ENCODE data around the gene PFKFB3. TPM values are rescaled to one million over a fixed set of nuclear protein-coding genes. Genes with fewer than 3 reads are reported as not detected.

The PFKFB3 gene
- total RNA-seq, 1 experiment from 2014 or later = 43.6 TPM

DNA sequence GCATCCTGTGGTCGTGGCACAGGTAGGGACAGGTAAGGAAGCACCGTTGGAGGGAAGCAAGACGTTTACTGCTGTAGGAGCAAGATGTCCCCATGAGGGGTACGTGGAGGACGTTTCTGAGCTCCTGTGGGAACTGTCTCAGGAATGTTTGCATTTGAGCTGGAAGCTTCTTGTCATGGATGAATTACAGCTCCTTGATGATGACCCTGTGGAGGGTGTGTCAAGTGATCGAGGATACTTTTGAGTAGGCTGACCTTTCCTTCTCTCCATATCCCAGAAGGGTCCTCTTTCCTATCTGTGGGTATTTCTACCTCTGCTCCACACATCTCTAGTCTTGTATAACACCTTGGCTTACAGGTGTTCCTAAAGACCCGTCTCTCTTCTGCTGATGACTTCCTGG, 94.8 kb downstream of the PFKFB3 start:
- H3K27ac ChIP-seq (ENCODE audit: low read length) = no peak overlapping the region
- no peaks in the 10 kb centered on the region for H3K27me3 ChIP-seq (ENCODE audit: low read length)
- 0 out of 2 replicates have a peak, but pooled peaks cover 3% of the 10 kb centered on the region for H3K9me2 ChIP-seq (replicated peaks; ENCODE audit: insufficient read depth, low read length)
- no peaks in the 10 kb centered on the region for H3K36me3 ChIP-seq (ENCODE audit: insufficient read depth, low read length)
- no peak overlapping the region for H3K4me2 ChIP-seq (ENCODE audit: low read depth, low read length, poor library complexity, severe bottlenecking)
- DNase-seq = no peak
- no peak overlapping the region for H3K4me3 ChIP-seq (ENCODE audit: low read length)
- H3K4me1 ChIP-seq (ENCODE audit: low read length) = peaks cover 19% of the 10 kb centered on the region
- H2AFZ ChIP-seq (ENCODE audit: low read length) = no peak overlapping the region
- H3K9ac ChIP-seq (ENCODE audit: low read length) = no peak overlapping the region
- no peaks in the 10 kb centered on the region for H4K20me1 ChIP-seq (ENCODE audit: insufficient read depth, low read depth, low read length)
- H3K79me2 ChIP-seq (ENCODE audit: low read length) = no peaks in the 10 kb centered on the region
- no peaks in the 10 kb centered on the region for H3K9me3 ChIP-seq (ENCODE audit: low read length)

DNA sequence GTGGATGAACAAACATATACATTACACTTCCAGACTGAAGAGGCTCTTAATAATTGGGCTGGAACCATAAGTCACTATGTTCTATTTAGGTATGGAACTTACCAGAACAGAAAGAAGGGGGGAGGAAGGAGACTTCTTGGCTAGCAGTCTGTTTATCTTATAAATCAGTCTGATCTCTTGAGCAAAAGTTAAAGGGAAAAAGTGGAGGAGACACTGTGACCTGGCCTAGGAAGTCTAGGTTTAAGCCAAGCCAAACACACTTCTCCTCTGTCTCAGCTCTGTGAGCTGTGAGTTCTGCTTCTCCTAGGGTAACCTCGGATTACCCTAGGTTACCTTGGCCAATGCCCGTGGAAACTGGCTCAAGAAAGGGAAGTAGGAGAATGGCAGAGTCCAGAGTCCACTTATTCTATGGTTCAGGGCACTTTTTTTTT, 95.2 kb downstream of the PFKFB3 start:
- Histone ChIP-seq H2AFZ (ENCODE audit: low read length) (no peak overlapping the region), H3K4me3 (ENCODE audit: low read length) (no peak overlapping the region), H3K27me3 (ENCODE audit: low read length) (no peaks in the 10 kb centered on the region), H3K9me3 (ENCODE audit: low read length) (no peaks in the 10 kb centered on the region), H3K27ac (ENCODE audit: low read length) (no peak overlapping the region), H3K79me2 (ENCODE audit: low read length) (no peaks in the 10 kb centered on the region), H3K4me2 (ENCODE audit: low read depth, low read length, poor library complexity, severe bottlenecking) (no peak overlapping the region), H3K9me2 (replicated peaks; ENCODE audit: insufficient read depth, low read length) (0 out of 2 replicates have a peak, but pooled peaks cover 3% of the 10 kb centered on the region), H4K20me1 (ENCODE audit: insufficient read depth, low read depth, low read length) (no peaks in the 10 kb centered on the region), H3K9ac (ENCODE audit: low read length) (no peak overlapping the region), H3K4me1 (ENCODE audit: low read length) (peaks cover 19% of the 10 kb centered on the region), H3K36me3 (ENCODE audit: insufficient read depth, low read length) (no peaks in the 10 kb centered on the region)
- DNase-seq = no peak

DNA sequence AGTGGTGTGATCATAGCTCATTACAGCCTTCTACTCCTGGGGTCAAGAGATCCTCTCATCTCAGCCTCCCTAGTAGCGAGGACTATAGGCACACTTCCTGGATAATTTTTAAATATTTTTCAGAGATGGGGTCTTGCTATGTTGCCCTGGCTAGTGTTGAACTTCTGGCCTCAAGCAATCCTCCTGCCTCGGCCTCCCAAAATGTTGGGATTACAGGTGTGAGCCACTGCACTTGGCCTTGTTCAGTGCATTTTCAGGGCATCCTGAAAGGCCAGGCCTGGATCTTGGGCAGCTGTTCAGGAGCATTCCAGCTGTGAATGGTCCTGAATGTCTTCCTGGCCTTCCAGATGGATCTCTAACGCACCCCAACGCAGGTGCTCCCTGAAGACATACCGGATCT, 95.7 kb downstream of the PFKFB3 start:
- Histone ChIP-seq H3K4me1 (ENCODE audit: low read length) (peaks cover 19% of the 10 kb centered on the region), H3K27ac (ENCODE audit: low read length) (no peak overlapping the region), H4K20me1 (ENCODE audit: insufficient read depth, low read depth, low read length) (no peaks in the 10 kb centered on the region), H3K9me2 (replicated peaks; ENCODE audit: insufficient read depth, low read length) (0 out of 2 replicates have a peak, but pooled peaks cover 3% of the 10 kb centered on the region), H3K79me2 (ENCODE audit: low read length) (no peaks in the 10 kb centered on the region), H3K4me2 (ENCODE audit: low read depth, low read length, poor library complexity, severe bottlenecking) (no peak overlapping the region), H3K9me3 (ENCODE audit: low read length) (no peaks in the 10 kb centered on the region), H3K4me3 (ENCODE audit: low read length) (no peak overlapping the region), H3K36me3 (ENCODE audit: insufficient read depth, low read length) (no peaks in the 10 kb centered on the region), H3K9ac (ENCODE audit: low read length) (no peak overlapping the region), H3K27me3 (ENCODE audit: low read length) (no peaks in the 10 kb centered on the region), H2AFZ (ENCODE audit: low read length) (no peak overlapping the region)
- DNase-seq = no peak

DNA sequence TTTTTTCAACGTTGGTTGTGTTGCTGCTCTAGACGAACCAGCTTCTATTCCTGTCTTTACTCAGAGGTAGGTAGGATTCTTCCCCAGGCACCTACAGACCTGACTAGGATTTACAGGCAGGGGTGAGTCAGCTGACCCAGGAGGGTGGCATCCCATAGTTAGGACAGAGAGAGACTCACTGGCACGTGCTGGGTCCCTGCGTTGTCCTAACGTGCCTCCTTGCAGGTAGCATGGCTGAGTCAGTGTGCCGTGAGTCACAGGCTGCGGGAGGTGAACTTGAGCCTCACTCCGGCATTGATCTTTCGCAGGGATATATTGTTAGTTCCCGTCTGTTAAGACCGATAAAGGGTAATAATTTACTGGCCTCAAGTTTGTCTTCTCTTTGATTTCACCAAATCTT, 96.5 kb downstream of the PFKFB3 start:
- Histone ChIP-seq H4K20me1 (ENCODE audit: insufficient read depth, low read depth, low read length) (no peaks in the 10 kb centered on the region), H3K9ac (ENCODE audit: low read length) (no peak overlapping the region), H3K27ac (ENCODE audit: low read length) (no peak overlapping the region), H3K4me3 (ENCODE audit: low read length) (no peak overlapping the region), H3K9me2 (replicated peaks; ENCODE audit: insufficient read depth, low read length) (no peaks in the 10 kb centered on the region), H3K4me1 (ENCODE audit: low read length) (peaks cover 19% of the 10 kb centered on the region), H3K4me2 (ENCODE audit: low read depth, low read length, poor library complexity, severe bottlenecking) (no peak overlapping the region), H3K79me2 (ENCODE audit: low read length) (no peaks in the 10 kb centered on the region), H3K27me3 (ENCODE audit: low read length) (no peaks in the 10 kb centered on the region), H3K36me3 (ENCODE audit: insufficient read depth, low read length) (no peaks in the 10 kb centered on the region), H2AFZ (ENCODE audit: low read length) (no peak overlapping the region), H3K9me3 (ENCODE audit: low read length) (no peaks in the 10 kb centered on the region)
- DNase-seq = no peak

DNA sequence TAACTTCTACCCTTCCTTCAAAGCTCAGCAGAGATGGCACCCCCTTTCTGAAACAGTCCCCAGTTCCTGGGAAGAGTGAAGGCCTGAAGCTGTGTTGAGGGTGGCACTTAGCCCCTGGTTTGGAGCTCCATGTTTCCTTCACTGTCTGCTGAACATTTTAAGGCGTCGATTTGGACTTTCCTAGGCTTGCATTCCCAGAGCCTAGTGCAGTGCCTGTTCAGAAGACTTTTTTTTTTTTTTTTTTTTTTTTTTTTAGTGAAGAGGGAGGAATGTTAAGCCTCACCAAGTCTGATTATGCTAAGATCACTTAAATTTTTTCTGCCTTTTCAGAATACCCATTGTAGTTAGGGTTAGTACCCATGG, 97.0 kb downstream of the PFKFB3 start:
- Histone ChIP-seq H2AFZ (ENCODE audit: low read length) (no peak overlapping the region), H4K20me1 (ENCODE audit: insufficient read depth, low read depth, low read length) (no peaks in the 10 kb centered on the region), H3K9ac (ENCODE audit: low read length) (no peak overlapping the region), H3K79me2 (ENCODE audit: low read length) (no peaks in the 10 kb centered on the region), H3K27ac (ENCODE audit: low read length) (peak overlapping the region; percentile 62; the same call in 1 of the 2 replicates), H3K4me1 (ENCODE audit: low read length) (peaks cover 19% of the 10 kb centered on the region), H3K36me3 (ENCODE audit: insufficient read depth, low read length) (no peaks in the 10 kb centered on the region), H3K4me2 (ENCODE audit: low read depth, low read length, poor library complexity, severe bottlenecking) (peak overlapping the region; percentile 60), H3K27me3 (ENCODE audit: low read length) (no peaks in the 10 kb centered on the region), H3K9me3 (ENCODE audit: low read length) (no peaks in the 10 kb centered on the region), H3K9me2 (replicated peaks; ENCODE audit: insufficient read depth, low read length) (no peaks in the 10 kb centered on the region), H3K4me3 (ENCODE audit: low read length) (no peak overlapping the region)
- DNase-seq = no peak

DNA sequence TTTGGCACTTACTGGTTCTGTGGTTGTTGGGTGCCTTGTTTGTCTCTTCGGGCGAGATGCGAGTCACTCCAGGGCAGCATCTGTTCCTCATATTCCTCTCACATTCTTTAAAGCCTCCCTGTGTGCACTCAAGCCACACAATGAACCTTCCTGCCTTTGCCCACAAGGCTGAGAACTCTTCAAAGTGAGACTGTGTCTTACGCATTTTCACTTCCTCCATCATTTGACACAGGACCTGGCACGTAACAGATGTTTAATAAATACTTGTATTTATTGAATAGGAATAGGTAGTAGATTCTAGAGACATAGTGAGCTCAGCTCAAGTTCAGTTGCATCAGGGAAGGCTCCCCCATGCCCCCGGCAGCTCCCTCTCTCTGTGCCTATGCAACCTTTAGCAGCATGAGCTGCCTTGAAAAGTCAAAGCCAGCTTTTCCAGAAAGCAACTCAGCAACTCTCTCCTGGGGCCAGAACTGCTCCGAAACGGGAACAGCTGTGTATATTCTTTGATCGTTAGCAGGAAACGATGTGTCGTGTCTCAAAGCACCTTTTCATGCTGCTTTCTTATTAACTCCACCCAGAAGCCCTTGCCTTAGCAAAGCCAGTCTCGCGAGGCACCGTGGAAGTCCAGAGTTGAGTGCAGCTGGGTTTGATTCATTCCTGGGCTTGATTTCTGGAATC, 97.5 kb downstream of the PFKFB3 start:
- Histone ChIP-seq H3K4me2 (ENCODE audit: low read depth, low read length, poor library complexity, severe bottlenecking) (peak overlapping the region; percentile 60), H3K27ac (ENCODE audit: low read length) (peak overlapping the region; percentile 62)

DNA sequence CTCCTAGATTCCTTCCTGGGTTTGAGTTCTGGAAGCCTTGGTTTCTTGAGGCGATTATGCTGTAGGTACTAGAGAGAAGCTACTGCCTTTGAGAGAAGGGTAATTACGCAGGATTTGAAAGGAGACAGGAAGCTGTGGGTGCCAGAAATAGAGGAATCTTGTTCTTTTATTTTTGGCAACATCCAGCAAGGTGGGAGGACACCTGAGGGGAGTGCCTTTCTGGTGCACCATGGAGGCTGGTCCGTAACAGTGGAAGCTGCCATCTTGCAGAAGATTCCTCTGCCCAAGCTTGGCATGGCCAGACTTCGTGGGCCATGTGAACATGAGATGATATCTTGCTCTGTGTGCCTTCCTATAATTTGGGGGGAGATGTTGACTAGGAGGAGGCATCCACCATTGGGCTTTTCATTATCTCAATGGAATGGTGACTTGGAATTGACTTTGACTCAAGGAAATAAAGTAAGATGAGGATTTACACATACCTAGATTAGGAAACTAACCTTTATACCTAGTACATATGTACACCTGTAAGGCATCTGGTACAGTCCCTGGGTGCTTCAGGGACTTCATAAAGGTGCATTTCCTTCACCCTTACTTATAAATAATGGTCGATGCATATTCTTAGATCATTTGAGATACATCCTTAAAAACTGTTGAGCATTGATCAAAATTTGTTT, 98.2 kb downstream of the PFKFB3 start:
- H3K27ac ChIP-seq (ENCODE audit: low read length) = peak overlapping the region; percentile 62
- no peaks in the 10 kb centered on the region for H3K9me2 ChIP-seq (replicated peaks; ENCODE audit: insufficient read depth, low read length)
- H2AFZ ChIP-seq (ENCODE audit: low read length) = peak overlapping the region; percentile 65; the same call in 1 of the 2 replicates
- peaks cover 23% of the 10 kb centered on the region for H3K4me1 ChIP-seq (ENCODE audit: low read length)
- no peaks in the 10 kb centered on the region for H4K20me1 ChIP-seq (ENCODE audit: insufficient read depth, low read depth, low read length)
- peak overlapping the region; percentile 47 for H3K9ac ChIP-seq (ENCODE audit: low read length)
- no peak for DNase-seq
- peak overlapping the region; percentile 60 for H3K4me2 ChIP-seq (ENCODE audit: low read depth, low read length, poor library complexity, severe bottlenecking)
- H3K4me3 ChIP-seq (ENCODE audit: low read length) = peak overlapping the region; percentile 37
- no peaks in the 10 kb centered on the region for H3K36me3 ChIP-seq (ENCODE audit: insufficient read depth, low read length)
- H3K79me2 ChIP-seq (ENCODE audit: low read length) = no peaks in the 10 kb centered on the region
- H3K9me3 ChIP-seq (ENCODE audit: low read length) = no peaks in the 10 kb centered on the region
- no peaks in the 10 kb centered on the region for H3K27me3 ChIP-seq (ENCODE audit: low read length)

More for the DNA sequence above, 97.5 kb downstream of the PFKFB3 start:
- Histone ChIP-seq H3K9me3 (ENCODE audit: low read length) (no peaks in the 10 kb centered on the region), H3K27me3 (ENCODE audit: low read length) (no peaks in the 10 kb centered on the region), H3K9ac (ENCODE audit: low read length) (peak overlapping the region; percentile 47), H3K4me3 (ENCODE audit: low read length) (peak overlapping the region; percentile 37), H4K20me1 (ENCODE audit: insufficient read depth, low read depth, low read length) (no peaks in the 10 kb centered on the region), H3K9me2 (replicated peaks; ENCODE audit: insufficient read depth, low read length) (no peaks in the 10 kb centered on the region), H3K4me1 (ENCODE audit: low read length) (peaks cover 19% of the 10 kb centered on the region), H3K79me2 (ENCODE audit: low read length) (no peaks in the 10 kb centered on the region), H2AFZ (ENCODE audit: low read length) (peak overlapping the region; percentile 65; the same call in 1 of the 2 replicates), H3K36me3 (ENCODE audit: insufficient read depth, low read length) (no peaks in the 10 kb centered on the region)
- DNase-seq = peak; percentile 67

DNA sequence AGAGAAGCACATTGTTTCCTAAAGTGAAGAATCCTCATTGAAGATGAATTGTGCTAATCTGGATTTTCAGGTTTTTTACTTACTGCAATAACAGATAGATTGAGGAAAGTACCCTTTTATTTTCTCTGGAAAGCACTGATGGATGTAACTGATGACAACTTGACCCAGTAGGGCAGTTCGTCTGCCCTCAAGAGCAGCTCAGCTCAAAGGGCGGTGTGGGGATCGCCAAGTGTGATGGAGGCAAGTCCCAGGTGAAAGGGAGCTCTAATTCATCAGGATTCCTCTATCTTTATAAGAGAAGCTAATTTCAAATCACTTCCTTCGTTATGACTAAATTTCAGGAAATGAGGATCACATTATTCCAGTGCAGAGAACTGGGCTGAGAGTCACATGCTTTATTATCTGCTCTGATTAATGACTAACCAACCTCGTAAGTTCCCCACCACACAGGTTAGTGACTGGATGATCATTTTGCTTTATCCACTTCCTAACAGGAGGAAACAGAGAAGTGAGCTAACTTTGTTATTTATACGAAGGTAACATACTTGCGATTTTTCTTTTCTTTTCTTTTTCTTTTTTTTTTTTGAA, 98.8 kb downstream of the PFKFB3 start:
- H3K4me2 ChIP-seq (ENCODE audit: low read depth, low read length, poor library complexity, severe bottlenecking) = no peak overlapping the region
- H3K9me3 ChIP-seq (ENCODE audit: low read length) = no peaks in the 10 kb centered on the region
- no peaks in the 10 kb centered on the region for H3K27me3 ChIP-seq (ENCODE audit: low read length)
- H3K27ac ChIP-seq (ENCODE audit: low read length) = no peak overlapping the region
- H3K79me2 ChIP-seq (ENCODE audit: low read length) = no peaks in the 10 kb centered on the region
- H3K4me3 ChIP-seq (ENCODE audit: low read length) = no peak overlapping the region
- no peaks in the 10 kb centered on the region for H3K9me2 ChIP-seq (replicated peaks; ENCODE audit: insufficient read depth, low read length)
- H3K9ac ChIP-seq (ENCODE audit: low read length) = no peak overlapping the region
- H4K20me1 ChIP-seq (ENCODE audit: insufficient read depth, low read depth, low read length) = no peaks in the 10 kb centered on the region
- DNase-seq = no peak
- peaks cover 23% of the 10 kb centered on the region for H3K4me1 ChIP-seq (ENCODE audit: low read length)
- no peaks in the 10 kb centered on the region for H3K36me3 ChIP-seq (ENCODE audit: insufficient read depth, low read length)
- H2AFZ ChIP-seq (ENCODE audit: low read length) = no peak overlapping the region

Measured in Karpas-422 (cell line).